ENCODE results near the gene ASIC5.
"Not testable (repeated sequence)": the region's sequence is repeated elsewhere in the genome, so short reads cannot be mapped to it uniquely, and the experiment has no call there.

The ASIC5 gene

DNA sequence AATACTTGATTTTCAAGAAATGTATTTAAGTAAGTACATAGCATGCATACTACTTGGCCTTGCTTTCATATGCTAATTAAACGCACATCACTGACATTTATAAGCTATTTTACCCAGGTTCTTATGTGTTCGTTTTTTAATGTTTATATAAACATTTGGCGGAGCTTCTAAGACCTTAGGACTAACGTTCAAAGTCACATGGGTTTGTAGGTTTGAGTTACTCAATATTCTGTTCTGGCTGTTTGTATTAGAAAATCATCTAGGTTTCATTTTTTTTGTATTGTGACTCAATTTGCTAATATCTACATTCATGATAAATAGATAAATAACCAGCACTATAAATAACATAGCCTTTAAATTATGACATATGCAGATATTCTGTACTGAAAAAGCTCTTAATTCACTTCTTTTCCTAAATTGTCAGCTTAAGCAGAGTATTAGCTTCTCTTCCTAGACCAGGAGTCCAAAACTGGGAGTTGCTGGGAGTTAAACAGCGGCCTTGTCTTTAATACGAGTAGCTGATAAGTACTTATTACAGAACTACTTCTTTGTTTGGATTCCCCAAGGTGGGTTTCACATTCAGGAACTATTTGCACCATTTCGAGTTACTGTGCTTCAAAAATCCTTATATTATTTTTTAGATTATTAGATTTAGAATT lies 65.3 kb downstream of the ASIC5 start:
- no peak for DNase-seq (ENCODE audit: low read depth, low spot score)

DNA sequence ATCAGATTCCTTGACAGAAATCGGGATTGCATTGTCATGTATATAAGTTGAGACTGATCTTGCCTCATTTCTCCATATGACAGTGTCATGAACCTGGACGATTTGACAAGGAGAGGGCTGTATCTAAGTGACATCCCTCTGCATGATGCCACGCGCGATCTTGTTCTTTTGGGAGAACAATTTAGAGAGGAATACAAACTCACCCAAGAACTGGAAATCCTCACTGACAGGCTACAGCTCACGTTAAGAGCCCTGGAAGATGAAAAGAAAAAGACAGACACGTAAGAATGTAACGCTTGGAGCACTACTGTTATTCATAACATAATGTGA lies 66.3 kb downstream of the ASIC5 start:
- no peak for DNase-seq (ENCODE audit: low read depth, low spot score)

DNA sequence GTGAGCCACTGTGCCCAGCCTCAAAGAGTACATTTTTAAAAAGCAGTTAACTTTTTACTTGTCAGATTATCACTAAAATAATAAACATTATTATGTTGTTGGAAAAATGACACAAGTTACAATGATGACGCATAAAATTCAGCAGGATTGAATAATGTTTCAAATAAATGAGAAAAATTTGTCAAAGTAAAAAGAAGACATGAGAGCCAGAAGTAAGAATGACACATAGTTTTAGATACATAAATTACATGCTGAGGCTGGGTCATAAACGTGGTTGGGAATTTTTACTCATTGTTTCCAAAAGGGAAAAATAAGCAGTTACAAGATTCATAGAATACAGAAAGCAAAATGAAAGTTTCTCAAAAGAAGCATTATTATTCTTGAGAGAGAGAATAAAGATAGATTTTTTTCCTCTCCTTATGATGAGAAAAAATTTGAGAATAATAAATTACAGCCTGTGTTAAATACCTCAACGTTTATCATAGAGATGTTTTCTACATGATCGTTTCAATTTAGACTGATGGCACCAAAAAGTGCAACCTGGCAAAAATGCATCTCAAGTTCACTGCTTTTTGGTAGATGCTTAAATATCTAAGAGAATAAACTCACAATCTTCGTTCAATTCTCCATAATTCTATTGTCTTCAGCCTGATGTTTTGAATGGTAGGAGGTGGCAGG lies 66.8 kb downstream of the ASIC5 start:
- DNase-seq (ENCODE audit: low read depth, low spot score): no peak

DNA sequence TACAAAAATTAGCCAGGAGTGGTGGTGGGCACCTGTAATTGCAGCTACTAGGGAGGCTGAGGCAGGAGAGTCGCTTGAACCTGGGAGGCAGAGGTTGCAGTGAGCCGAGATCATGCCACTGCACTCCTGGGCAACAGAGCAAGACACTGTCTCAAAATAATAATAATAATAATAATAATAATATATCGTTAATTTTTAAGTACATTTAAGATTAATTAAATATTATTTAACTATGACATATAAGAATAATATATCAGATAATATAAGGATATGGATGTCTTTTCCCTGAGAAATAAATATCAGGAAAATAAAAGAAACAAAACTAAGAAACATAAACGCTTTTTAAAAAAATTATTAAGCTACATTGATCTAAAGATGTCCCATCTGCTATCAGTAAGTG lies 68.5 kb downstream of the ASIC5 start:
- DNase-seq (ENCODE audit: low read depth, low spot score): not testable (repeated sequence)

DNA sequence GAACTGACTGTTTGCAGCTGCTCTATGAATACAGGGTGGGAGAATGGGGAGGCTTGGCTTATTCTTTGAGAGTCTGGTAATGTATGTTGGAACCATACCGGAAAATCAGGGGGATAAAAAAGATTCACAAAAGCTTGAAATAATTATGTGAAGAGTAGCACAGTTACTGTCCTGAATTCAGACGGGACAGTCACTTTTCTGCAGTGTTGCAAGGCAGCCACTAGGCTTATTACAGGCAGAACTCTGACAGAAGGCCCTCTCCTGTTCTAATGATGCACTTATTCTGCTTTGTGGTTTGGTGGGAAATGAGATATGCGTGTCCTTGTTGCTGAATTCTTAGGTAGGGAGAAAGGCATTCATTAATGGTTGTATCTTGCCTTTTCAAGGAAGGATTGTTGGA lies 70.1 kb downstream of the ASIC5 start:
- DNase-seq (ENCODE audit: low read depth, low spot score): no peak

DNA sequence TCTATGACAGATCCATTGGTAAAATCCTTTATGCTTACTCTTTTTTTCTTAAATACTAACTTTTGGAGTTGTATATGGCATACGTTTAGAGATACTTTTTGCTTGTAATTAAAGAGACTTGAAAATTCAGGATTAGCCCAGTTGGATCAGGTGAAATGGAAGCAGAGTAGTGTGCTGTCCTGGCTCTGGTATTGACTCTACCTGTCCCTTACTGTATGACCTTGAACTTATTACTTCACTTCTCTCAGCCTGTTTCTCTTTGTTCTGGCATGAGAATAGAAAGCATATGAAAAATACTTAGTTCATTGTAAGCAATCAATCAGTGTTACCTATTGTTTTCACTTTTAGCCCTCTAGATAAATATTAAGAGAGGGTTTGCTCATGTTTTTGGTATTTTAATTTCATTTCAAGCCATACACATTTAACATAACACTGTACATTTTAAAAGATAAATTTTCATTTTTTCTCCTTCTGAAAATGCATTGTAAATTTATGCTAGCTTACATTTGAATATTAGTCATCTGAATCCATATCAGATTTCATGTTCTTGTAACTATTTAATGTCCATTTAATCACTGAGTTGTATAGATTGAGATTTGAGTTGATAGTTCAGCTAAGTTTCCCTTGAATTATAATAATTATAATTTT lies 71.4 kb downstream of the ASIC5 start:
- DNase-seq (ENCODE audit: low read depth, low spot score): no peak

DNA sequence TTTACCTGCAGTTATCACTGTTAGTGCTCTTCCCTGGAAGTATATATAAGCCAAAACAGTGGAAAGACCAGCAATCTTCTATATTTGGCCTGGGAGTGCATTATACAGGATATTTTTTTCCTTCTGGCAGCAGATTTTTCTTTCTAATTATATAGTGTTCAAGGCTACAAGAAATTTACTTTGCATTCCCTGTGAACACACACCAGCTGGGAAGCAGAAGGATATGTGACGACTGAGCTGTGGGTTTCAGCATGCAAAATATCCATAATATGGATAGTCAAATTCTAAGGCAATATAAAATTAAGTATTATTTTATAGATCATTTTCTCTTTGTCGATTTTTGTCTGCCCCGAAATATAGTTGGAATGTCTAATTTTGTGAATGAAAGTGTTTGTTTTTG lies 76.1 kb downstream of the ASIC5 start:
- DNase-seq (ENCODE audit: low read depth, low spot score): no peak

DNA sequence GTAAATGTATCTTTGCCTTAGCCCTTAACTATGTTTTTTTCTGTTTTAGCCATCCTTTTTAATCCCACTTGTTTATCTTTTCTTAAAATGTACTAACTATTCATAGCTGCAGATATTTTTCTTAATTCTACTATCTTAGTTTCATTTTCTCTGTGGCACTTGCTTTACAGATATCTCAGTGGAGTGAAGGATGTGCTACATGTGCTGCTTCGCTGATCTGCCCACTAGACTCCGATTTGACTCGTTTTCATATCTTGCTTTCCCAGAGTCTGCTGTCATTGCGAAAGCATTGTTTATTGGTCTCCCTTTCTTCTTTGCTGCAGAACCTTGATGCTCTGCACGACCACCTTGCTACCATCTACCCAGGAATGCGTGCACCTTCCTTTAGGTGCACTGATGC lies 76.7 kb downstream of the ASIC5 start:
- DNase-seq (ENCODE audit: low read depth, low spot score): no peak

DNA sequence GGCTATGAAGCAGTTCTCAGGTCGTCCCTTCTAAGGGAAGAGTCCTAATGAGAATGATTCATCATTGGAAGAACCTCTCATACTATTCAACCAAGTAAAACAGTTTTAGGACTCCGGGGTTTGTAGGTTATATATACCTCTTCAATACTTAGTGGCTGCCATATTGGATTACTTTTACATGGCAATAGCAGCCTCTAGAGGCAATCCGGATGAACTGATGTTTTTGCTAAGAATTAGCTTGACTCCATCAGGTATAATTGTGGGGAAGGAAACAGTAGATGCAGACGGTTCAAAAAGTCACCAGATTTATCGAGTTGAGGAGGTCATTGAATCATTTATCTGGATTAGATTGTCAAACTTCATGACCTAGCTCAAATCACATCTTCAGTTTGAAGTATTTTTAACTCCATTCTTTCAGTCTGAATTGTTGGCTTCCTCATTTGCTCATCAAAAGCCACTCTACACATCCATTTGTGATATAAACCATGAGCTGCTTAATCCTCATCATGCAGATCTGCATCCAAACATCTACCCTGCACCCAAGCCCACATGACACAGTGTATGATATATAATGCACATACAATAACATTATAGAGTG lies 78.9 kb downstream of the ASIC5 start:
- no peak for DNase-seq (ENCODE audit: low read depth, low spot score)

DNA sequence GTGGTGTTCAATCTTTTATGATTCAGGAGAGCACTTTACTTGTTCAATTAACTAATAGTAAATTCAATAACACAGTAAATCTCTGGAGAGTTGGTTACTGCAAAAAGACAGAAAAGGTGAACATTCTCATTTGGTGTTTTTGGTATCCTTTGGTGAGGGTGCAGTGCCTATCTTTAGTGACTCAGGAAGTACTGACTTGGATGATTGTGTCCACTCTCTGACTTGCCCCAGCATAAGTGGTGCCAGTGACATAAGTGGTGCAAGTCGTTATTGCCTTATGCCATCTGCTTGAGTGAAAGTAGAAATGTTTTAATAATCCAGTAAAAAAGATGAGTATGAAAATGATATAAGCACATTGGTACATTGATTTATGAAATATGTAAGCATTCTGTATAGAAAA lies 80.2 kb downstream of the ASIC5 start:
- no peak for DNase-seq (ENCODE audit: low read depth, low spot score)

DNA sequence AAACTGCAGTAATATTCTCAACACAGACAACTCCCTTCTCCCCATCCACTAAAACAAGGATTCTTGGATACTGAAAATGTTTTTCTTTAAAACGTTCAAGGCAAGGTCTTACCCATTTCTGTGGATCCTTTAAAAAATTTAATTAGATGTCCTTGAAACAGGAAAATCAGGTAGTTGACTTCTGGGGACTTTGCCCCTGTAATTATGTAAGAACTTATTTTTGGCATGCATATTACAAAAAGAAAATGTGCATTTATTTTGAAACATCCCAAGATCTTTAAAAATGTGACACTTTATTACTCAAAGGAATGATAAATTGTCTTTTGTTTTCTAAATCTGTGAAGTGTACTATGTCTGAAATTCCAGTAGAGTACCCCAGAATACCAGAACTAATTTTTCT lies 81.4 kb downstream of the ASIC5 start:
- DNase-seq (ENCODE audit: low read depth, low spot score): no peak

DNA sequence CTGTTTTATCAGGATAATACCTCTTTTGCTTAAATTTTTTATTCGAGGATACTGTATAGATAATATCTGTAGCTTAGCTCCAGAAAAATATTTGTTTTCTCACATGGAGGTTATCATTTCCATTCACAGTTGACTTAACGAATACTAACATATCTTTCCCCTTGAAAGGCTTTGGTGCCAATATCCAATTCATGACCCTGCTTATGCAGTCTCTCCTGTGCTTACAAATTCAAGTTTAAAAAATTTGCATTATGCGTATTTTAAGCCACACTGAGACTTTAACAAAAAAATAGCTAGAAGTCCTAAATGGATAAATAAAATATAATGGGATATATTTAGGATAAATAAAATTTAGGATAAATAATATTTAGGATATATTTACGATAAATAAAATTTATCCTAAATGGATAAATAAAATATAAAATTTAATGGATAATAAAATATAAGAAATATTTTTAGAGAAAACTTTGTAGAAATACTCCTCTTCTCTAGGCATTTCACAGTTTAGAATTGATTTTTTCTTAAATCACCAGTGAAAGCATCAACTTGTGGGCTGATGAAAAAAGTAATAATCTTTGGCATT lies 84.7 kb downstream of the ASIC5 start:
- no peak for DNase-seq (ENCODE audit: low read depth, low spot score)

DNA sequence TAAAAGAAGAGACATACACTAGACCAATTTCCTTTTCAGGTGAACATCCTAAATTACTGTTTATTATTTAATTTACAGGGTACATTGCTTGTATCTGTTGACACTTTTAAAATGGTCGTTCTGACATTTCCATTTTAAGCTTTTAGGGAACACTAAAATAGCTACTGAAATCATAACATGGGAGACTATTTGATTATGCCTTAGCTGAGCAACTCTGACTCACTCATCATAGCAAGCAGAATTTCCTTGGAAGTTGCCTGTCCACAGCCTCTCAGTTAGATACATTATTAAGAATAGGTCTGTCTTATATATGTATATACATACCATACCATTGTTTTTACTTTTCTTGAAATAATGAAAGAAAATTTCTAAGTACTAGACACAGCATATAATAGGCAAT lies 85.3 kb downstream of the ASIC5 start:
- DNase-seq (ENCODE audit: low read depth, low spot score): no peak

Measured in iPS DF 19.7 (cell line).